Measurements from ENCODE around the gene HNRNPK.

The HNRNPK gene

DNA sequence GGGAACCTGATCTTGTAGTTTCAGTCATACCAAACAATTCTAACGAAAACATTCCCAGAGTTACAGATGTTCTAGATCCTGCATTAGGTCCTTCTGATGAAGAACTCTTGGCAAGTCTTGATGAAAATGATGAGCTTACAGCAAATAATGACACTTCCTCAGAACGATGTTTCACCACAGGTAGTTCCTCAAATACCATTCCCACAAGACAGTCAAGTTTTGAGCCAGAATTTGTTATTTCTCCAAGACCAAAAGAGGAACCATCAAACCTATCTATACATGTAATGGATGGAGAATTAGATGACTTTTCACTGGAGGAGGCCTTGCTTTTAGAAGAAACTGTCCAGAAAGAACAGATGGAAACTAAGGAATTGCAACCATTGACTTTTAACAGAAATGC, 21.6 kb upstream of the HNRNPK start:
- no peak for TF ChIP-seq CTCF (IDR thresholded peaks at IDR 0.05; ENCODE audit: control insufficient read depth, insufficient read depth, low read depth, low read length, missing control alignments)
- DNase-seq (ENCODE audit: low read depth), result no peak
- H3K4me3 ChIP-seq (ENCODE audit: control insufficient read depth, low read depth, low read length), result no peak overlapping the region

DNA sequence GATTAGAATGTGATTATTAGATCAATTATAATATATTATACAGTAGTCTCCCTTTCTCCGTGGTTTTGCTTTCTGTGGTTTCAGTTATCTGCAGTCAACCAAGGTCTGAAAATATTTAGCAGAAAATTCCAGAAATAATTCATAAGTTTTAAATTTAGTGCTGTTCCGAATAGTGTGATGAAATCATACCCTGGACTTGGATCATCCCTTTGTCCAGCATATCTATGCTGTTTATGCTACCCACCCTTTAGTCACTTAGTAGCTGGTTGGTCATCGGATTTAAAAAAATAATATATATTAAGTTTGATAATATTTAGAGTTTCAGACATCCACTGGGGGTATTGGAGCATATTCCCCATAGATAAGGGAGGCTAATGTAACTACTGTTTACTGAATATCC, 20.2 kb upstream of the HNRNPK start:
- DNase-seq (ENCODE audit: low read depth), result no peak
- no peak for TF ChIP-seq CTCF (IDR thresholded peaks at IDR 0.05; ENCODE audit: control insufficient read depth, insufficient read depth, low read depth, low read length, missing control alignments)
- no peak overlapping the region for H3K4me3 ChIP-seq (ENCODE audit: control insufficient read depth, low read depth, low read length)

- DNase-seq (ENCODE audit: low read depth), result no peak
- no peak for TF ChIP-seq CTCF (IDR thresholded peaks at IDR 0.05; ENCODE audit: control insufficient read depth, insufficient read depth, low read depth, low read length, missing control alignments)
- H3K4me3 ChIP-seq (ENCODE audit: control insufficient read depth, low read depth, low read length), result no peak overlapping the region
Measured at GRCh38 chr9:83999141-83999918, 19.3 kb upstream of the HNRNPK start.

GRCh38 chr9:83996126-83996525, 16.1 kb upstream of the HNRNPK start:
- no peak for DNase-seq (ENCODE audit: low read depth)
- no peak overlapping the region for H3K4me3 ChIP-seq (ENCODE audit: control insufficient read depth, low read depth, low read length)
- TF ChIP-seq CTCF (IDR thresholded peaks at IDR 0.05; ENCODE audit: control insufficient read depth, insufficient read depth, low read depth, low read length, missing control alignments), result no peak

DNA sequence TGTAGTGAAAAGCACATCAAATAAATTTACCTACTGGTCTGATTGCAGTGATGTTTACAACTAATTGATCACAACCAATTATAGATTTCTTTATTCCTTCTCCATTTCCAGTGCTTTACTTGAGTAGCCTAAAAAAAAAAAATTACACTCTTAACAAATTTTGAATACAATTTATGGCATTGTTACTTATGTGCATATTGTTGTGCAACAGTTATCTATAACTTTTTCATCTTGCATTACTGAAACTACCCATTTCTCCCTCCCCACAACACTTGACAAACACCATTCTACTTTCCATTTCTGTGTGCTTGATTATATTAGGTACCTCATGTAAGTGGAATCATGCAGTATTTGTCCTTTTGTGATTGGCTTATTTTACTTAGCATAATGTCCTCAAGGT, 12.9 kb upstream of the HNRNPK start:
- DNase-seq (ENCODE audit: low read depth), result no peak
- H3K4me3 ChIP-seq (ENCODE audit: control insufficient read depth, low read depth, low read length), result no peak overlapping the region
- no peak for TF ChIP-seq CTCF (IDR thresholded peaks at IDR 0.05; ENCODE audit: control insufficient read depth, insufficient read depth, low read depth, low read length, missing control alignments)

DNA sequence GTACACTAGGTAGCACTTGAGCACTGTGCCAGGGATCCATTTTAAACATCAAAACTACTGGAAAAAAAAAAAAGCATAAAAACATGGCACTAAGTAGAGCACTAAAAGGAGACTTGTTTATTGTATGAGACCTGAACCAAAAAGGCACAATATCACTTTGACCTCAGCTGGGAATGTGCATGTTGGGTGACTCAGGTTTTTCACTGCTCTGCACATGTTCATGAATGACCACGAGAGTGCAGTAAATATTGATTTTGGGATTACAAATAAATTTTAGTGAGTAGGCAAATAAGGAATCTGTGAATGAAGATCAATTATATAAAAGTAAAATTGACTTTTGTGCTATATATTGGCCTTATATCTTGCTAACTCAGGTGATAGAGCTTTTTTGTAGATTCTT, 12.4 kb upstream of the HNRNPK start:
- no peak overlapping the region for H3K4me3 ChIP-seq (ENCODE audit: control insufficient read depth, low read depth, low read length)
- peak; percentile 10 for TF ChIP-seq CTCF (IDR thresholded peaks at IDR 0.05; ENCODE audit: control insufficient read depth, insufficient read depth, low read depth, low read length, missing control alignments)
- DNase-seq (ENCODE audit: low read depth), result no peak

Data from AG09309 (cell line).